ENCODE measurements around the gene HDAC2.
"Not testable (repeated sequence)": the region's sequence is repeated elsewhere in the genome, so short reads cannot be mapped to it uniquely, and the experiment has no call there.

The HDAC2 gene

DNA sequence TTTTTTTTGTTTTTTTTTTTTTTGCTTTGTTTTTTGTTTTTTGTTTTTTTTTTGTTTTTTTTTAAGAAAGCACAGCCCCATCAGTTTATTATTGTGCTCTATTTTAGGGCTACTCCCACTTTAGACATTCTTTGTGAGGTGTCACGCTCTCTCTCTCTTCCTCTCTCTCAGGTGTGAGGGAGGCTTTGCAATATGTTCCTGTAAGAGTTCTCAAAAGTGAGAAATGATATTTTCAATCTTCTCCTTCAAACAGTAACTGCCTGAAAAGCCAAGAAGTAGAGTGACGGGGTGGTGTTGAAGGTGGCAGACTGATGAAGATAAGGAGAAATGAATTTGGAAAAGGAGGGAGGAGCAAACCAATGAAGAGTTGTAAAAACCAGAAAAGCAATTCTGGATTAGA is 28.3 kb upstream of the HDAC2 start:
- Histone ChIP-seq H3K27ac (ENCODE audit: low read depth, low read length) (no peak overlapping the region), H3K4me1 (ENCODE audit: control insufficient read depth, insufficient read depth, low read length) (peaks cover 16% of the 10 kb centered on the region), H3K27me3 (ENCODE audit: control insufficient read depth, insufficient read depth, low read length) (no peaks in the 10 kb centered on the region), H3K9me3 (ENCODE audit: control insufficient read depth, insufficient read depth, low read length) (no peaks in the 10 kb centered on the region), H3K36me3 (ENCODE audit: control insufficient read depth, insufficient read depth, low read length) (no peaks in the 10 kb centered on the region), H3K9ac (ENCODE audit: low read depth, low read length) (no peak overlapping the region), H3K4me3 (ENCODE audit: low read depth, low read length) (no peak overlapping the region)

DNA sequence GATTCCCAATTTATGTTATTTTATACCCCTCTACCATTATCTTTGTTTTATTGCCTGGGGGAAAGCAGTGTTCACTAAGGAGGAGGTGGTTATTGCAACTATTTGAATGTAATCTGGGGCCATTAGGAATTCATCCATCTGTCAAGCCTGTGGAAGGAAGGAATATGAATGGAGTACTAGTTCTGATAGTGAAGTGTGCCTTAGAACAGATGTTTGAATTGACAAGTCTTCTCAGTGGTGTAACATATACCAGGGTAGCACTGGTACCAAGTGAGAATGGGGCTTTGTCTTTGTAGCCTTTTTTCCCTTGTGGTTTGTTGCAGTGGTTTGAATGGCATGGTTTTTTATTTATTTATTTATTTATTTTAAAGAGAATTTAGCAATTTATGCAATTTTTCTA is 27.9 kb upstream of the HDAC2 start:
- H3K27me3 ChIP-seq (ENCODE audit: control insufficient read depth, insufficient read depth, low read length) = no peaks in the 10 kb centered on the region
- peaks cover 16% of the 10 kb centered on the region for H3K4me1 ChIP-seq (ENCODE audit: control insufficient read depth, insufficient read depth, low read length)
- no peak overlapping the region for H3K4me3 ChIP-seq (ENCODE audit: low read depth, low read length)
- H3K9me3 ChIP-seq (ENCODE audit: control insufficient read depth, insufficient read depth, low read length) = no peaks in the 10 kb centered on the region
- no peaks in the 10 kb centered on the region for H3K36me3 ChIP-seq (ENCODE audit: control insufficient read depth, insufficient read depth, low read length)
- no peak overlapping the region for H3K9ac ChIP-seq (ENCODE audit: low read depth, low read length)
- no peak overlapping the region for H3K27ac ChIP-seq (ENCODE audit: low read depth, low read length)

DNA sequence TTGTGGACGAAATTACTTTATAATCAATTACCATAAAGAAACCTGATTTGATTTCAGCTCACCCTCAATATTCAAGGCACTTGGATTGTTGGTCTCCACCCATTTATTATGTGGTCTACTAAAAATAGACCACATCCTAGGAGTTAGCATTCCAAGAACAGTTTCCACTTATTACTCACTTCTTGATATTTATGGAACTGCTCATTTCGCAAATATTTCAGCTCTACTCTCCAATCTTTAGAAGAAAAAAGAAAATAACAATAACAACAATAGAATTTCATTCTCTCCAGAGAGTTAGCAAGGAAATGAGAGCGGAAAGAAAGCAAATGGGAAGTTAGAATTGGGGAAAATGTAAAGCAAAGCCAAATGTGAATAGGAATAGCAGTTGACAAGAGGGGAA is 26.2 kb upstream of the HDAC2 start:
- Histone ChIP-seq H3K36me3 (ENCODE audit: control insufficient read depth, insufficient read depth, low read length) (no peaks in the 10 kb centered on the region), H3K4me1 (ENCODE audit: control insufficient read depth, insufficient read depth, low read length) (peaks cover 10% of the 10 kb centered on the region), H3K9me3 (ENCODE audit: control insufficient read depth, insufficient read depth, low read length) (no peaks in the 10 kb centered on the region), H3K9ac (ENCODE audit: low read depth, low read length) (no peak overlapping the region), H3K27ac (ENCODE audit: low read depth, low read length) (no peak overlapping the region), H3K4me3 (ENCODE audit: low read depth, low read length) (no peak overlapping the region), H3K27me3 (ENCODE audit: control insufficient read depth, insufficient read depth, low read length) (no peaks in the 10 kb centered on the region)

DNA sequence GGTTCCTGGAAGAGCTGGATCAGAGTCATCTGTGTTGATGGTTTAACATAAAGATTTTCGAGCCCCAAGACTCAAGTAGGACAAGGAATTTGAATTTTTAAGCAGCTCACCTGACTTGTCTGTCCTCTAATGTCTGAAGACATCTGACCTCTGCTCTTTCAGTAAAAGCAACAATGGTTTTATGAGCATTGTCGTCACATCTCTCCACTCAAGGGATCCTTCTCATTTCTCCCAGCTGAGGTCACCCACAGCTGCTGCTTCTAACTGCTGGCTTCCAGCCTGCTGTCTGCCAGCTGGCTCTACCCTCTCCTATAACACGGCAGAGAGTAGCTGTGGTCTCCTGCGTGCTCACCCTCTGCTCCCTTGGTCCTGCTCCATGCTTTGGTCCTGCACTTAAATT is 24.7 kb upstream of the HDAC2 start:
- Histone ChIP-seq H3K27me3 (ENCODE audit: control insufficient read depth, insufficient read depth, low read length) (no peaks in the 10 kb centered on the region), H3K9me3 (ENCODE audit: control insufficient read depth, insufficient read depth, low read length) (no peaks in the 10 kb centered on the region), H3K36me3 (ENCODE audit: control insufficient read depth, insufficient read depth, low read length) (no peaks in the 10 kb centered on the region), H3K4me3 (ENCODE audit: low read depth, low read length) (no peak overlapping the region), H3K9ac (ENCODE audit: low read depth, low read length) (peak overlapping the region; percentile 16; the same call in 1 of the 2 replicates), H3K4me1 (ENCODE audit: control insufficient read depth, insufficient read depth, low read length) (peaks cover 10% of the 10 kb centered on the region), H3K27ac (ENCODE audit: low read depth, low read length) (peak overlapping the region; percentile 46)

DNA sequence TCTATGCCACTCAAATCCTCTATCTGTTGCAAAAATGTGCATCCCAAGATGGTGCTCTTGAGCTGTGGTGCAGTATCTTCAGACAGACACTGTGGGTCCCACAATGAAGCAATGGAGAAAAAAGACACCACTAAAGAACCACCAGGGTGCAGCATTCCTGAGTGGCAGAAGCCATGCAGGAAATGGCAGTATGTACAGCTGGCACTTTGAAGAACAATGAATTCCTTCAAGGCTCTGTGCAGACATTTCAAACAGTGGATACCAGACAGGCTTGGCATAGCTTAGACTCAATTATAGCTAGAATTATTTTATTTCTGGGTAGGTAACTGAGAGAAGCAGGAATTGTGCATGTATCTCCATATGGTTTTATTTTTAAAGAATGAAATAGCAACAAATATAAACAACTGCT is 24.0 kb upstream of the HDAC2 start:
- peak overlapping the region; percentile 46 for H3K27ac ChIP-seq (ENCODE audit: low read depth, low read length)
- peaks cover 10% of the 10 kb centered on the region for H3K4me1 ChIP-seq (ENCODE audit: control insufficient read depth, insufficient read depth, low read length)
- H3K9ac ChIP-seq (ENCODE audit: low read depth, low read length) = no peak overlapping the region; the same call in 1 of the 2 replicates
- H3K9me3 ChIP-seq (ENCODE audit: control insufficient read depth, insufficient read depth, low read length) = no peaks in the 10 kb centered on the region
- H3K36me3 ChIP-seq (ENCODE audit: control insufficient read depth, insufficient read depth, low read length) = no peaks in the 10 kb centered on the region
- no peaks in the 10 kb centered on the region for H3K27me3 ChIP-seq (ENCODE audit: control insufficient read depth, insufficient read depth, low read length)
- no peak overlapping the region for H3K4me3 ChIP-seq (ENCODE audit: low read depth, low read length)

DNA sequence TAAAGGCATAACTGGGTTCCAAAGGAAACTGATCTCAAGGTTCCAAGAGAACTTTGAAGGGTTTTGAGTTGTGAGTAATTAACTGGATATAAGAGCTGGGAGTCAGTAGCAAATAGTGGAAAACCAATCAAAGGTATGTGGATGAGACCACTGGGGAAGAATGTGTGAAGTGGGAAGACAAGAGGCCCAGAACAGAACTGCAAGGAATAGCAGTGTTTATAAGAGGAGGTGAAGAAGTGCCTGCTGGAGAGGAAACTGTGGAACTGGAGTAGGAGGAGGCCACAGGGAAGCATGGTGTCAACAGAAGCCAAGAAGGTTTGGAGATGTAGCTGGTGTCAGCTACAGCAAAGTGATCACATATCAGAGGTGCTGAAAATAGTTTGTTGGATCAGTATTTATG is 18.7 kb upstream of the HDAC2 start:
- Histone ChIP-seq H3K4me1 (ENCODE audit: control insufficient read depth, insufficient read depth, low read length) (no peaks in the 10 kb centered on the region), H3K4me3 (ENCODE audit: low read depth, low read length) (no peak overlapping the region), H3K9me3 (ENCODE audit: control insufficient read depth, insufficient read depth, low read length) (no peaks in the 10 kb centered on the region), H3K27me3 (ENCODE audit: control insufficient read depth, insufficient read depth, low read length) (no peaks in the 10 kb centered on the region), H3K27ac (ENCODE audit: low read depth, low read length) (no peak overlapping the region), H3K36me3 (ENCODE audit: control insufficient read depth, insufficient read depth, low read length) (no peaks in the 10 kb centered on the region), H3K9ac (ENCODE audit: low read depth, low read length) (no peak overlapping the region)

DNA sequence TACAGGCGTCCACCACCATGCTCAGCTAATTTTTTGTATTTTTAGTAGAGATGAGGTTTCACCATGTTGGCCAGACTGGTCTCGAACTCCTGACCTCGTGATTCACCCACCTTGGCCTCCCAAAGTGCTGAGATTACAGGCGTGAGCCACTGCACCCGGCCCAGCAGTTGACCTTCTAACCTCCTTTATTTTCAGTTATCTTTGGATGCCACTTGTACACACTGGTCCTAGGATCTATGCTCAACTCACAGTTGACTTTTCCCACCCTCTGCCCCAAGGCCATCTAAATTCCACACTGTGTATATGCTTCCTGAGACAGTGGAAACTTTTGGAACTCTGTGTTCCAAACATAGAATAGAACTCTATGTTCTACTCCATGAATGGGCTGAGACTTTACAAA is 11.7 kb upstream of the HDAC2 start:
- not testable (repeated sequence) for H3K4me1 ChIP-seq (ENCODE audit: control insufficient read depth, insufficient read depth, low read length); H3K36me3 ChIP-seq (ENCODE audit: control insufficient read depth, insufficient read depth, low read length); H3K9me3 ChIP-seq (ENCODE audit: control insufficient read depth, insufficient read depth, low read length); H3K9ac ChIP-seq (ENCODE audit: low read depth, low read length); H3K27ac ChIP-seq (ENCODE audit: low read depth, low read length); H3K27me3 ChIP-seq (ENCODE audit: control insufficient read depth, insufficient read depth, low read length); H3K4me3 ChIP-seq (ENCODE audit: low read depth, low read length)

DNA sequence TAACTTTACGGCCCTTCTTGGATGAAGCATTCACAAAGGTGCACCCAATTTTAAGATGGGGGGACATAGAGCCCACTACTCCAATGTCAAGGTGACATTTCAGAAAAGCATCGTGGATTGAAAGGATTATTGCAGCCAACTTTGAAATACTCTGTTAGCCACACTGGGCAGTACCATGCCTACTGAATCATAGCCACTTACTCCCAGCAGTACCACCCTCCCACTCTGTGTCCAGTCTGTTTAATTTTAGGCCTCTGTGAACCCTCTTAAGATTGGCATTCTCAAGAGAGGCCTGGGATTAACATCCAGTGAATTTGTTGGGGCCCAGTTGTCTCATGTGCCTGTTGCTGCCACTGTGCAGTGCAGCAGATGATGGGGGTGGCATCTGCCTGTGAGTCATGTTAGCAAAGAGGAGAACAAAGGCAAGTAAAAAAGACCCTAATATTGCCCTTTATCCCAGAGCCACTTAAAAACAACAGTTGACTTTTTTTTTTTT is 11.2 kb upstream of the HDAC2 start:
- H3K9me3 ChIP-seq (ENCODE audit: control insufficient read depth, insufficient read depth, low read length) = no peaks in the 10 kb centered on the region
- no peak overlapping the region for H3K27ac ChIP-seq (ENCODE audit: low read depth, low read length)
- H3K4me3 ChIP-seq (ENCODE audit: low read depth, low read length) = no peak overlapping the region
- H3K9ac ChIP-seq (ENCODE audit: low read depth, low read length) = no peak overlapping the region
- no peaks in the 10 kb centered on the region for H3K36me3 ChIP-seq (ENCODE audit: control insufficient read depth, insufficient read depth, low read length)
- peaks cover 2% of the 10 kb centered on the region; the same call in 1 of the 2 replicates for H3K4me1 ChIP-seq (ENCODE audit: control insufficient read depth, insufficient read depth, low read length)
- no peaks in the 10 kb centered on the region for H3K27me3 ChIP-seq (ENCODE audit: control insufficient read depth, insufficient read depth, low read length)

DNA sequence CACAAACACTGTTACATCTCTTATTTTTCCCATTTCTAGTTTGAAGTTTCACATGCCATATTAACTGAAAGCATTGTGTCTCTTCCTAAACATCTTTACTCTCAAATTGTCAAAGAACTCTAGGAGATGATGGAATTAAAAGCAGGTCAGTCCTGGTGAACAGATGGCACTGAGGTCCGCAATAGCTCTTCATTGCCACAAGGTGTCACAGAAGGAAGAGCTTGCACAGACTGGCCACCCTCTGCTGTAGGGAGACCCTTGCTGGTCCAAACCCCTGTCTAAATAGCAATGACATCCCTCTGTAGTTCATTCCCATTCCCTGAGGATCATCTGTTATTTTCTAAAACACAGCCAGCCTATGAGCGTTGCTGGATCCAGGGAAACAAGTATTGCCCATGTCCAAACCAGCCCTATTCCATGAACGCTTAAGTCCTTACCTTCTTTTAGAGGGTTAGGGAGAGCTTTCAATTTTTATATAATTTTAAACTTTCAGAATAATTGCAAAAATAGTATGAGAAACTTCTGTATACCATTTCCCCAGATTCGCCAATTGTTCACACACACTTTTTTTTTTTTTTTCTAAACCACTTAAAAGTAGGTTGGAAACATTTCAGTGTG is 10.1 kb upstream of the HDAC2 start:
- no peaks in the 10 kb centered on the region for H3K36me3 ChIP-seq (ENCODE audit: control insufficient read depth, insufficient read depth, low read length)
- no peaks in the 10 kb centered on the region for H3K9me3 ChIP-seq (ENCODE audit: control insufficient read depth, insufficient read depth, low read length)

DNA sequence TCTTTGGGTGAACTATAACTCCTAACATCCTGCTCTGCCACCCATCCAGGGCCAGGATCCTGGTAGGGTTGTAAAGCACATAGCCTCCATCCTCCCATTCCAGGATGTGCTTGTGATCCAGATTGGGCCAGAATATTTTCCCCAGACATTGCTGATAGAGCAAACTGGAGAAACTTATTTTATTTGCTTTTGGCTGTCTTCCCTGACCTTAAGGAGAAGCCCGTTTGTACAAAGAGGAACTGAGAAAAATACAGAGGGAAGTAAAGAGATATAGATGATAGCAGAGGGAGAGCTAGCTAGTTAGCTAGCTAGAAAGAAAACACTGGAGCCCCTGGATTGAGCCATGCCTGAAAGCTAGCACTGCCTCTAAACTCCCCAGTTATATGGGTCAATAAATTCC is 9.0 kb upstream of the HDAC2 start:
- Histone ChIP-seq H3K27me3 (ENCODE audit: control insufficient read depth, insufficient read depth, low read length) (no peaks in the 10 kb centered on the region), H3K36me3 (ENCODE audit: control insufficient read depth, insufficient read depth, low read length) (no peaks in the 10 kb centered on the region), H3K27ac (ENCODE audit: low read depth, low read length) (no peak overlapping the region), H3K9ac (ENCODE audit: low read depth, low read length) (no peak overlapping the region), H3K4me3 (ENCODE audit: low read depth, low read length) (no peak overlapping the region), H3K9me3 (ENCODE audit: control insufficient read depth, insufficient read depth, low read length) (no peaks in the 10 kb centered on the region), H3K4me1 (ENCODE audit: control insufficient read depth, insufficient read depth, low read length) (peaks cover 2% of the 10 kb centered on the region; the same call in 1 of the 2 replicates)

More for the DNA sequence above, 10.1 kb upstream of the HDAC2 start:
- Histone ChIP-seq H3K27me3 (ENCODE audit: control insufficient read depth, insufficient read depth, low read length) (no peaks in the 10 kb centered on the region), H3K27ac (ENCODE audit: low read depth, low read length) (no peak overlapping the region), H3K4me3 (ENCODE audit: low read depth, low read length) (no peak overlapping the region), H3K9ac (ENCODE audit: low read depth, low read length) (no peak overlapping the region), H3K4me1 (ENCODE audit: control insufficient read depth, insufficient read depth, low read length) (peaks cover 2% of the 10 kb centered on the region; the same call in 1 of the 2 replicates)

DNA sequence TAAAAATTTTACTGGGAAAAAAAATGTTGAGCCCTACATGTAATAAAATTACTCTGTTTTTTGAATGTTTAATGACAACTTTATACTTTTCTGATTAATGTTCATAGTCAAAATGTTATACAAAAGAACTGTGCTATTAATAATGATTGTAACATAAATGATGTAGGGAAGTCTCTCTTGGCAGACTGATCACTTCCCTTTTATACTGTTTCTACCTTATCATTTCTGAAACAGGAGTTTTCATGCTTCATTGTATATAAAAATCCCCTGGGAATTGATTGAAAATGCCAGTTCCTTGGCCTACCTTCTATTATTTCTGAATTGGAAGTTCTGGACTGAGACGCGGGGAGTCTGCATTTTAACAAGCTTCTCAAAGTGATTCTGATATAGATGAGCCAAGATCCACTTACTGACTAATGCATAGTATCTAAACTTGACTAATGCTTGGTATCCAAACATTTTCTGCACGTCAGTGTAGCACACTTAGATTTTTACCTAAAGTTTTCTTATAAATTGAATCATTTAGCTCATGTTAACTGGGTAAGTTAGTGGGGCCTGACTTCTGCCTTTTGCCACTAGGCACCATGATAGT is 7.2 kb upstream of the HDAC2 start:
- Histone ChIP-seq H3K9me3 (ENCODE audit: control insufficient read depth, insufficient read depth, low read length) (no peaks in the 10 kb centered on the region), H3K36me3 (ENCODE audit: control insufficient read depth, insufficient read depth, low read length) (no peaks in the 10 kb centered on the region), H3K4me1 (ENCODE audit: control insufficient read depth, insufficient read depth, low read length) (peaks cover 2% of the 10 kb centered on the region; the same call in 1 of the 2 replicates), H3K4me3 (ENCODE audit: low read depth, low read length) (no peak overlapping the region), H3K27me3 (ENCODE audit: control insufficient read depth, insufficient read depth, low read length) (no peaks in the 10 kb centered on the region), H3K27ac (ENCODE audit: low read depth, low read length) (no peak overlapping the region), H3K9ac (ENCODE audit: low read depth, low read length) (no peak overlapping the region)

Measured in HUES48 (cell line).